Keratinocyte (primary cell): Measurements from ENCODE around the gene HIPK4. TPM values are rescaled to one million over a fixed set of nuclear protein-coding genes. Genes with fewer than 3 reads are reported as not detected.
"Not testable (repeated sequence)": the region's sequence is repeated elsewhere in the genome, so short reads cannot be mapped to it uniquely, and the experiment has no call there.

Experiments
- DNase-seq: peaks from one replicate; pipeline ENCODE4 v3.0.0-alpha.2; 2011; ENCODE audit warnings: low read depth, missing footprints, low spot score
- FAIRE-seq: peaks from 2 replicates; lab custom pipeline; 2011; peaks lifted over from hg19 to GRCh38; lab: Jason Lieb, UNC
- H2AFZ ChIP-seq: 2 replicates; pipeline ENCODE4 v1.6.0; 2012; ENCODE audit warnings: low read length, control low read depth, inconsistent platforms; ENCODE audit not compliant: control insufficient read depth
- H3K27ac ChIP-seq: 2 replicates; pipeline ENCODE4 v1.5.1; 2011; ENCODE audit warnings: low read length; ENCODE audit not compliant: control insufficient read depth, insufficient read depth
- H3K27me3 ChIP-seq: 3 replicates; pipeline ENCODE4 v1.6.0; 2011; ENCODE audit warnings: low read length; ENCODE audit not compliant: control insufficient read depth, insufficient read depth; ENCODE audit errors: extremely low read depth
- H3K36me3 ChIP-seq, 2 experiments: 2 replicates in 1 of 2; 3 replicates in 1 of 2; pipeline ENCODE4 v1.5.1; 2011; ENCODE audit warnings: low read length in 2 of 2, mild to moderate bottlenecking in 1 of 2; ENCODE audit not compliant: control insufficient read depth in 2 of 2, insufficient read depth in 2 of 2; ENCODE audit errors: extremely low read depth in 1 of 2
- H3K4me1 ChIP-seq: 3 replicates; pipeline ENCODE4 v1.5.1; 2011; ENCODE audit warnings: low read length; ENCODE audit not compliant: control insufficient read depth, insufficient read depth; ENCODE audit errors: extremely low read depth
- H3K4me2 ChIP-seq: 3 replicates; pipeline ENCODE4 v1.6.0; 2011; ENCODE audit warnings: low read depth, low read length; ENCODE audit not compliant: control insufficient read depth, insufficient read depth; ENCODE audit errors: extremely low read depth
- H3K4me3 ChIP-seq, 3 experiments: fragments of 200-600 bp in 1 of 3; sonication (generic) in 1 of 3; 2 replicates in 2 of 3; 3 replicates in 1 of 3; pipeline ENCODE4 v1.5.1; 2011 to 2016; ENCODE audit warnings: low read length in 3 of 3, mild to moderate bottlenecking in 3 of 3, control low read depth in 2 of 3, inconsistent platforms in 1 of 3, low read depth in 1 of 3, mixed read lengths in 1 of 3, mixed run types in 1 of 3, moderate library complexity in 1 of 3; ENCODE audit not compliant: control insufficient read depth in 2 of 3, insufficient read depth in 2 of 3; ENCODE audit errors: extremely low read depth in 1 of 3
- H3K79me2 ChIP-seq: 2 replicates; pipeline ENCODE4 v1.6.0; 2012; ENCODE audit warnings: low read length; ENCODE audit not compliant: control insufficient read depth, insufficient read depth
- H3K9ac ChIP-seq: 3 replicates; pipeline ENCODE4 v1.6.0; 2011; ENCODE audit warnings: low read length; ENCODE audit not compliant: control insufficient read depth, insufficient read depth; ENCODE audit errors: extremely low read depth
- H3K9me1 ChIP-seq: 3 replicates; pipeline ENCODE4 v1.6.0; 2011; ENCODE audit warnings: low read length; ENCODE audit not compliant: control insufficient read depth, insufficient read depth; ENCODE audit errors: extremely low read depth
- H3K9me3 ChIP-seq: 2 replicates; pipeline ENCODE4 v1.5.1; 2012; ENCODE audit warnings: low read depth, low read length; ENCODE audit not compliant: control insufficient read depth
- H4K20me1 ChIP-seq: 3 replicates; pipeline ENCODE4 v1.6.0; 2011; ENCODE audit warnings: low read length; ENCODE audit not compliant: control insufficient read depth, insufficient read depth; ENCODE audit errors: extremely low read depth
- CTCF ChIP-seq, 3 experiments: IDR thresholded peaks in 1 of 3; conservative IDR thresholded peaks in 1 of 3; optimal IDR thresholded peaks in 1 of 3; 2 replicates in 2 of 3; 3 replicates in 1 of 3; pipeline versions ENCODE3 to v1.5.1; 2011; ENCODE audit warnings: low read length in 3 of 3, mild to moderate bottlenecking in 3 of 3, moderate library complexity in 2 of 3, control low read depth in 1 of 3, inconsistent platforms in 1 of 3; ENCODE audit not compliant: insufficient read depth in 2 of 3; ENCODE audit errors: extremely low read depth in 1 of 3
- EZH2 ChIP-seq: IDR thresholded peaks from one replicate; pipeline ENCODE4 v1.6.1; 2012; ENCODE audit warnings: inconsistent platforms, mild to moderate bottlenecking, low read length, moderate library complexity
- dilution Hi-C: fragments of 300-500 bp; cut with MboI; formaldehyde crosslinking; loops from one replicate; pipeline ENCODE4 v1.7.0; 2020; ENCODE audit warnings: low sequenced_read_pairs; ENCODE audit not compliant: extremely low pct_ligation_motif_present
- polyA plus RNA-seq, 5 experiments: library from polyadenylated mRNA; depleted of rRNA in 3 of 5; stranded (reverse) in 3 of 5; stranded (forward) in 1 of 5; unstranded in 1 of 5; fragments of >200 nt; gene quantifications; 1 replicate in 1 of 5; 2 replicates in 3 of 5; 3 replicates in 1 of 5; pipeline versions ENCODE4 v1.2.1 to v1.2.3, GENCODE V29; 2011 to 2012; ENCODE audit warnings: missing spikeins in 2 of 5, low read depth in 1 of 5, low replicate concordance in 1 of 5

HIPK4 gene
- polyA plus RNA-seq, 1 donor (not counting 4 experiments of a cell fraction or from before 2014, with no cell fraction given) = 0.03 TPM

- peak overlapping the region; percentile 23 to 69 (median 60) for H3K4me3 ChIP-seq
- DNase-seq = no peak
- peak overlapping the region; percentile 78 for H3K27ac ChIP-seq
- peak; percentile 36 for FAIRE-seq
- no peaks in the 10 kb centered on the region for H3K9me3 ChIP-seq
- dilution Hi-C loops = no loop called here
- no peaks in the 10 kb centered on the region for H3K36me3 ChIP-seq
- no peaks in the 10 kb centered on the region for H3K79me2 ChIP-seq
- no peak for TF ChIP-seq CTCF (optimal IDR thresholded peaks at IDR 0.05 in 1 of 3, IDR thresholded peaks at IDR 0.05 in 1 of 3, conservative IDR thresholded peaks at IDR 0.05 in 1 of 3; ENCODE audit: extremely low read depth in 1 of 3, insufficient read depth in 2 of 3, low read length in 3 of 3)
- no peak for TF ChIP-seq EZH2
- no peaks in the 10 kb centered on the region for H4K20me1 ChIP-seq
- H2AFZ ChIP-seq = peak overlapping the region; percentile 84
- H3K4me2 ChIP-seq = peak overlapping the region; percentile 86
- H3K9me1 ChIP-seq = no peaks in the 10 kb centered on the region
- no peaks in the 10 kb centered on the region for H3K27me3 ChIP-seq
- peaks cover 11% of the 10 kb centered on the region for H3K4me1 ChIP-seq
- peak overlapping the region; percentile 80 for H3K9ac ChIP-seq
Measured at GRCh38 chr19:40433391-40434216, 43.6 kb upstream of the HIPK4 start.

- H3K4me2 ChIP-seq = peak overlapping the region; percentile 86
- H2AFZ ChIP-seq, H3K27me3 ChIP-seq, DNase-seq, dilution Hi-C loops, H4K20me1 ChIP-seq, H3K9me1 ChIP-seq, H3K36me3 ChIP-seq, FAIRE-seq, H3K79me2 ChIP-seq, H3K9me3 ChIP-seq: not testable (repeated sequence)
- peak overlapping the region in 2 of 3 experiments; percentile 60 to 69 for H3K4me3 ChIP-seq
- H3K4me1 ChIP-seq = peaks cover 11% of the 10 kb centered on the region
- H3K9ac ChIP-seq = peak overlapping the region; percentile 80
- peak overlapping the region; percentile 78 for H3K27ac ChIP-seq
Measured at GRCh38 chr19:40432760-40433159, 42.8 kb upstream of the HIPK4 start.
